NAMALWA (cell line): ENCODE measurements around the gene FHL1.

Experiments
- DNase-seq: peaks from one replicate; pipeline ENCODE4 v3.0.0-alpha.2; 2015; ENCODE audit warnings: low spot score

The FHL1 gene

DNA sequence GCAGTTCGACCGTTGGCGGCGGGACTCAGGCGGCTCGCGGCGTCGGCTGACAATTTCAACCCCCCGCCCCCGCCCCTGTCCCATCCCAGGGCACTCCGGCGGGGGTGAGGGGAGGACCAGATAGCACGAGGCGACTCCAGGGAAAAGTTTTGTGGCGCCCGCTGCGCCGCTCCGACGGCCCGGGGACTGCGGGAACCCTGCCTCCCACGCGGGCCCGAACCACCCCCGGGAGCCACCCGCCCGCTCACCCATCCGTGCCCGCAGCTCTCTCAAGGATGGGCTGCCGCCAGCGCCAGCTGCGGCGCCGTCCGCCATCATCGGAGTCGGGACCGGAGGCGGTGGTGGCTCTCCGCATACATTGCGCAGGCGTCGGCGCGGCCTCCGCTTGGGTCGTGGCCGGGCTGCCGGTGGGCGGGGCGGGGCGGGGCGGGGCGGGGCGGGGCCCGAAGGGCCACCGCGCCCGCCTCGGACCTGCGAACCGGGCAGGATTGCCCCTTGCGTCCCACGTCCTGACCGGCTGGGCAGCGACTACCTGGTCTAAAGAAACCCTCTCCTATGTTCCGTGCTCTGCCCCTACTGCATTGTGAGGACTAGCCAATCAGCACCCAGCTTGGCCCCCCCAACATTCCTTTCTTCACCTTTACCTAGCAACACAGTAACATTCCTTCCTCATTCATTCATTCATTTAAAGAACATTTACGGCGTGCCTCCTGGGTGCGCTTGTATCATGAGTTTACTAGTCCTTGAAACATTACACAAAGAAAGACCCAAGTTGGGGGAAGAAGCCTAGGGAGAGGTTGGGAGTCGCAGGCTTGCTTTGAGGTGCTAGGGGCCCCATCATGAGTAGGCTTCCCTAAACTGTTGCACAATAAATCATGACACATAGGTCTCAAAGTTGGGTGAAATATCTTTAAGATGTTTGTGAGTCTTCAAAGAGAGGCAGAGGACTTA, 104.0 kb downstream of the FHL1 start, which contains the start of gene MAP7D3:
Gene MAP7D3 (minus strand): TSS at position 360 of the 951 bp plus-strand sequence. CDS start 42 bp downstream, at position 318.
- no peak for DNase-seq

DNA sequence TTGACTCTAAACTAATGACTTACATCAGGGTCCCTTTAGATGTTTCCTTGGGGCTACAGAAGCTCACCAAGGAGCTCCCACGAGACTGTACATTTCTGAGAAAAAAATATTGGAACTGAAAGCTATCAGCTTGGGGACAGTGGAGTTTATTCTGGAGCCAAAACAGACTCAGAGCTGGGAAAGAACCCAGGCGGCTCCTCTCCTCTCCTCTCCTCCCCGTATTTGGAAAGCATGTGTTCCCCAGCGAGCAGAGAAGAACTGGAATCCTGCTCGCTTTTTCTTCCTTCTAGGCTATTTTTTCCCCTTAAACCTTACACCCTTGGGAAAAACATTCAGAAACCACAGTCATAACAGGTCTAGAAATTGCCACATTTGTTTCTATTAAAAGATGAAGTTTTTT, 108.2 kb downstream of the FHL1 start:
- no peak for DNase-seq

DNA sequence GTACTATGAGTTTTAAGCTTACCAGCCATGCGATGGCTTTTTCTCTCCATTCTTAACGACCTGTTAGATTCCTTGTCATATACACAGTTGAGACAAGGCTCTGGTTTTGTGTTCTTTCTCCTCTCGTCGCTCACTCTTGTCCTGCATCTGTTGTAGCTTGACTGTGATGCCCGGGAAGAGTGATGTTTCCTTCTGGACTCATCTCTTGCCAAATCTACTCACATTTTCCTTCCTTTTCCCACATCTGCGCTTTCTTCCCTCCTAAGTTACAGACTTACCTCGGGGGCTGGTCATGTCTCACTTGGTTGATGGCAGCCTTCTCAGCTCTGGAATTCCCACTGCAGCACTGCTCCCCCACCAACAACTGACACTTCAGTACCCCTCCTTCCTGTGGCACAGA, 108.7 kb downstream of the FHL1 start:
- DNase-seq, result no peak

DNA sequence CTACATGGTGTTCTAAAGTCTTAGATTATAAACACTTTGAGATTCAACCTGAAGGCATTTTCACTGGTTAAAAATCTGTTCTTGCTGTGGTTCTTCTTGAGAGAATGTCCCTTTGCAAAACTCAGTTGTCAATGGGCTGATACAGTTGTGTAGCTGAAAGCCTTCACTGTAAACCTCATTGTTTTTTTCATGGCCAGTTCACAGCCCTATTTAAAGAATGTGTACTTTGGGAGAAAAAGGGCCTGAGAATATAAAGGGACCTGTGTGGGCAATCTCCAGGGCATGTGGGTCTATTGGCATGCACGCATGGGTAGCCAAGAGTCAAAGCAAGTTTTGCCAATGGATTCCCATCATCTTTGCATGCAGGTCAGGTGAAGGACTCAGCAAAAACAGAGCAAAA, 111.6 kb downstream of the FHL1 start:
- no peak for DNase-seq

DNA sequence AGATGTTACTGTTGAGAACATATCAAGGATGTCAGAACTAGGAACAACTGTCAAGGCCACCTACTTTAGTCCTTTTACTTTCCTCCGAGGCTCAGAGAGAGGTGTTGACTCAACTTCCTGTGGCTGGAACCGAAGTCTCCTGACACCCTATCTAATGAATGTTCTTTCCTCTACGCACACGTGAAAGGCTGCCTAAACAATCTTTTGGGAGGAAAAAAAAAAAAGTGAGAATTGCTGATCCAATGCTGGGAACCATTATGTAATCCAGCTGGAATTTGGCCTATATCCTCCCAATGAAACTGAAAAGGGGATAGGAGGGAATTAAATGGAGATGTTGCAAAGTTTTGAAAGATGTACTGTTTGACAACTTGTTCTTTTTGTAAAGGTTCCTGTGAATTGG, 112.2 kb downstream of the FHL1 start:
- no peak for DNase-seq

DNA sequence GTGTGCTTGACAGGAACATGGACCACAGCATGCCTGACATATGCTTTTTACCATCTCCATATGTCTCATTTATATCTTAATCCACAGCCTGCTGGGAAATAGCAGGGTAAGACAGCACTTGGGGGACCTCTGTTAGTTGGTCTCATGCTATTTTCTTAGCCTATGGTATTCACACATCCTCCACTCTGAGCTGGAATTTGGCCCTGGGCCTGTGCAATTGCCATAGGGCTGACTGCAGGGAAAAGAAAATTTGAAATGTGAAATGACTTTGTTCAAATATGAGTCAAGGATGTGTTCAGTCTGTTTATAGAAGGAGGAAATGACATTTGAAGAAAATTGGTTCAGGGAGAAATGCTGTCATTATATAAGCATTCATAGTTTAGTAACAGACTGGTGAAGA, 113.4 kb downstream of the FHL1 start:
- no peak for DNase-seq
